NCI-H2196 (cell line): ENCODE results near the gene DCAKD.
"Not testable (repeated sequence)": the region's sequence is repeated elsewhere in the genome, so short reads cannot be mapped to it uniquely, and the experiment has no call there.

ENCODE experiments used
- DNase-seq: peaks from one replicate; lab custom pipeline; 2025; ENCODE audit not compliant: unreplicated experiment; lab: John Stamatoyannopoulos, UW

DCAKD gene

DNA sequence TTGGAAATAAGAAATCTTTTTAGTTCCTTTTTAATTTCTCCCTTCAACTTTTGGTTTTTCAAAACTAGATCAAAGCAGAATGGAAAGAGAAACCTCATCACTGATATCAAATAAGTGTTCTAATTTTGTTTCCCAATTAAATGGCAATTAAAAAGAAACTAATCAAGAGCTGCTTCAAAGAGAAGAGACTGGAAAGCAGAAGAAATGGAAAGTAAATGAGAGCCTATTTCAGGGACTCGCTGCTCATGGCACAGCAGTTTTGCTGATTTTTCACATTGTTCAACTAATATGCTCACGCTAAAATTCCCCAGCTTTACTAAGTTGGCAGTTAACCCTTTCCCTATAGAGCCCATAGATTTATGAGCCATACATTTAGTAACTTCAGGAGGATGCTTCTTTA is 16.2 kb upstream of the DCAKD start:
- no peak for DNase-seq

DNA sequence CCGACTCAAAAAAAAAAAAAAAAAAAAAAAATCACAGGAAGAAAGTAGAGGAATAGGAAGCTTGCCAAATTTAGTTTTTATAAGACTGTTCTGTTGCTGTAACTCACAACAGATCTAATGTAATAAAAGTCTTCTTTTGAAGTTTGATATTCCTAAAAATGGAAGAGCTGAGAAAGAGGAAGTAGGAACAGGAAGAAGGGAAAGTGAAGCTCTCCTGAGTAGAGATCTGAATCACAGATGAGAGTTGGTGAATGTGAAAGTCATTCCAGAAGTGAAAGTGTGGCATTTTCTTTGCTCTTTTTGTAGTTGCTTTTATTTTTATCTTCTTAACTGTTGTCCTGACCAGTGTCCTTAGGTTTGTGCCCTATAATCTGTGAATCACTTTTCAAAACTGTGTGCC is 11.8 kb upstream of the DCAKD start:
- DNase-seq, result no peak

DNA sequence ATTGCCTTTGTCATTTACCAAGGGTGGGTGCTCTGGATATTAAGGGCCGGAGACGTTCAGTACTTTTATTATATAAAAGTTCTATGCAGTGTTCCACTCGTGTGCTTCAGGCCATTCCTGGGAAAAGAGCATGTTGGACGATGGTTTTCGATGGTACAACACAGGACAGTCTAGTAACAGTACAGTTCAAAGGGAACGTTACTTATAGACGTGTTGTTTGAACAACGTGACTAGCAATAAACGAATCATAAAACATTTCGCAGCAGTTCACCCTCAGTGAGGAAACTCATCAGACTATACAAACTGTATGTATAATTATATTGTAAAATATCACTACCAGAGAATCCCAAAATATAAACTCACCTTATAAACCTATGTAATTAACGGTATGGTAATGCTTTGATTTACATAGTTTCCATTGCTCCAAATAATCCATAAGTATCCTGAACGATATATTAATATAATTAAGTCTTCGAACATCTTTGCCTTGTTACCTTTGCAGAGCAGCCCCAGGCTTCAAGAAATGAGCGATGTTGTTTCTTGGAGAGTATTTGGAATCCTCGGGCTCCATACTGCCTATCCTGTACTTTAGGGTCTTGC is 10.3 kb upstream of the DCAKD start:
- DNase-seq, result no peak

DNA sequence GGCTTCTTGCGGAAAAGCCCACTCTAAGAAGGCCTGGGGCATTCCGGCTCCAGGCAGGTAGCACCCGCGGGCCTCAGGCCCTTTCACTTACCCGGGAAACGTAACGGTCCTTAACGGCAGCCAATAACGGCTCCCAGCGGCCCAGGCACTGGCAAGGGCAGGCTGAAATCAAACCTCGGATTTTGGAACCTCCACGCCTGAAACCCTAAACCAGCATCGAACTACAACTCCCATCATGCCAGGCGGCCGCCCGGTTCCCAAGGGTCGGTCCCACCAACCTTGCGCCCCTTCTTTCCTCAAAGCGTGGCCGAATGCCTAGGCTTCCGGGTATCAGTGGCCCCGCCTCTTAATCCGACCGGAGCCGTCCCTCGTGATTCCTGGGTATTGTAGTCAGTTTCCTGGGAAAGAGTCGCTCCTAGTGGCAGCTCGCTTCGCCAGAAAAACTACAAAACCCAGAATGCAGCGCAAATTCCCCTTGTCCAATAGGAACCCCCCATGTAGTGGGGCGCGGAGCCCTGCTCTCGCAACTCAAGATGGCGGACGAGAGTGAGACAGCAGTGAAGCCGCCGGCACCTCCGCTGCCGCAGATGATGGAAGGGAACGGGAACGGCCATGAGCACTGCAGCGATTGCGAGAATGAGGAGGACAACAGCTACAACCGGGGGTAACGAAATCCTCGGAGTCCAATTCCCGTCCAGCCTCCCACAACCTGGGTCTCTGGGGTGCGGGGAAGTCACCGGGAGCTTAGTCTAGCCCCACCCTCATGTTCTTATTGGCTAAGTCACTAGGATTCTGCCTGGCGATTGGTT is 9.6 kb upstream of the DCAKD start, which contains the start of gene NMT1:
Gene NMT1, plus strand, starts transcription at position 521 of the 809 bp plus-strand sequence. Its CDS starts 13 bp downstream, at position 534.
- DNase-seq, result peak; percentile 99

DNA sequence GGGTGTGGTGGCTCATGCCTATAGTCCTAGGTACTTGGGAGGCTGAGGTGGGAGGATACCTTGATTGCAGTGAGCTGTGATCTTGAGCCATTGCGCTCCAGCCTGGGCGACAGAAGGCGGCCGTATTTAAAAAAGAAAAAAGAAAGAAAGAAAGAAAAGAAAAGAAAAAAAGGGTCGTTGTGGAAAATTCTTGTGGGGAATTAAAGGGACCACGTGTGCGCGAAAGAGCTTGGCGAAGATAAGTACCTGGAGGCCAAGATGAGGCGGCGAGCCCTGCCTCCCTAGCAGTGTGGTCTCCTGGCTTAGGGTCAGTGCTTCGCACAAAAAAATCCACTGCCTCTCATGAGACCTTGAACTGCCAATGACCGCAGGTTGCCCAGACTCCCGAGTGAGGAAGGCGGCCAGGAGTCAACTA is 9.0 kb upstream of the DCAKD start:
- DNase-seq, result no peak

DNA sequence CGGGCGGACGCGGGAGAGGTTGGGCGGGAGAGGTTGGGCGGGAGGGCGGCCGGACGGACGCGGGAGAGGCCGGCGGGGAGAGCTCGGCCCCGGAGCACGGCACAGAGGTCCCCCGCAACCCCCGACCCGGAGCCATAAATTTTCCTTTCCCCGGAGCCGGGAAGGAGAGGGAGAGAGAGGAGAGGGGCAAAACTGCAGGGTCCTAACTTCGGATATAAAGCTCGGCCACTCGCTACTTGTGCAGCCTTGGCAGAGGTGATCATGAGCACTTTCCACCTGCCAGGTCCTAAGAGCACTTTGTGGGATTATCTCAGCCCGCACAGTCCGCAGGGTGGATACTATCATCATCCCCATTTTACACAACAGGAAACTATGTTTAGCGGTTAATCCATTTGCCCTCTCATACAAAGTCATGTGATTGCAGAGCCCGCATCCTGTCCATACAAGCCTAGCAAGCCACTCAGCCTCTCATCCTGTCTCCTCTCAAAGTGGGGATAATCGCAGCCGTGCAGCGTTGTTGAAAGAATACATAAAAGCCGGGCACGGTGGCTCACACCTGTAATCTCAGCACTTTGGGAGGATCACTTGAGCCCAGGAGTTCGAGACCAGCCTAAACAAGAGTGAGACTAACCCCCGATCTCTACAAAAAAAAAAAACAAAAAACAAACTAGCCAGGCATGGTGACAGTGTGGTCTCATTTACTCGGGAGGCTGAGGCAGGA is 780 bp upstream of the DCAKD start:
- peak; percentile 60 for DNase-seq

DNA sequence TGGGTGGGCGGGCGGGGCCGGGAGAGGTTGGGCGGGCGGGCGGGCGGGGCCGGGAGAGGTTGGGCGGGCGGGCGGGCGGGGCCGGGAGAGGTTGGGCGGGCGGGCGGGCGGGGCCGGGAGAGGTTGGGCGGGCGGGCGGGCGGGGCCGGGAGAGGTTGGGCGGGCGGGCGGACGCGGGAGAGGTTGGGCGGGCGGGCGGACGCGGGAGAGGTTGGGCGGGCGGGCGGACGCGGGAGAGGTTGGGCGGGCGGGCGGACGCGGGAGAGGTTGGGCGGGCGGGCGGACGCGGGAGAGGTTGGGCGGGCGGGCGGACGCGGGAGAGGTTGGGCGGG is 254 bp upstream of the DCAKD start:
- DNase-seq, result not testable (repeated sequence)

DNA sequence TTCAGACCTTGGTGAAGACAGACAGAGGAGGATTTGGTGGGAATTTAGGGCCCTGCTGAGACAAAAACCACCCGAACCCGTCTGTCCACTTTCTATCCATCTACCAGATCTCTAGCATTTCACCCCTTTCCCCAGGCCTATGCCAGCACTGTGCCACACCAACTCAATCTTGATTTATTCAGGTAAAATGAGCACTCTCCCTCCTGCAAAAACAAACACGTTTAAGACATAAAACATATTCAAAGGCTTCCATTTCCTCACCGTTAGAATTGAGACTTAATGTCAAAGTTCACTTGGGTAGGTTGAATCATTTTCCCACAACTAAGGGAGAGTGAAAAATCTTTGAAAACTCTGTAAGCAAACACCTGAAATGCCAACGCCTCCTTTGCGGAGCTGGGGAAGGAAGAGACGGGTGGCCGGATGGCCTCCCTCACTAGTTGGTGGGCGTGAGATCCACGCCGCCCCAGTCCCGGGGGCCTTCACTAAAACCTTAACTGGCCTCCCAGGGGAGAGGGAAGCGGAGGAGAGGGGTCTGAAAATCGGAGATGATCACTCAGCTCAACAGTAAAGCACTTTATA is 862 bp downstream of the DCAKD start:
- DNase-seq, result no peak

DNA sequence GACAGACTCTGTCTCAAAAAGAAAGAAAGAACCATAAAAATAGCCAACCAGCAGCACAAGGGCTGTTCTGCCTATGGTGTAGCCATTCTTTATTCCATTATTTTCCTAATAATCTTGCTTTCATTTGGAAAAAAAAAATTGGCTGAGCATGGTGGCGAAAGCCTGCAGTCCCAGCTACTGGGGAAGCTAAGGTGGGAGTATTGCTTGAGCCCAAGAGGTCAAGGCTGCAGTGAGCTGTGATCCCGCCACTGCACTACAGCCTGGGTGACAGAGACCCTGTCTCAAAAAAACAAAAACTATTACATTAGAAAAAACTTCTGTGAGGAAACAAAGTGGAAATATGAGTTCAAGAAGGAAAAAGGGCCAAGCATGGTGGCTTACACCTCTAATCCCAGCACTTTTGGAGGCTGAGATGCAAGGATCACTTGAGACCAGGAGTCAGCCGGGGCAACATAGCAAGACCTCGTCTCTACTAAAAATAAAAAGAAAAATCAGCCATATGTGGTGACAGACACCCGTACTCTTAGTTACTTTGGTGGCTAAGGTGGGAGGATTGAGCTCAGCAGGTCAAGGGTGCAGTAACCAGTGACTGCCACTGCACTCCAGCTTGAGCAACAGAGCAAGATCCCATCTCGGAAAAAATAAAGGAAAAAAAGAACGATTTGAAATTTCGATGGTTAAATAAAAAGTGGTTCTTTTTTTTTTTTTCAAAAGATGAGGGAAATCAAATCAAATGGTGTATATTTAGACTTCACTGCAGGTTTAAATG is 2.5 kb downstream of the DCAKD start:
- DNase-seq, result no peak

DNA sequence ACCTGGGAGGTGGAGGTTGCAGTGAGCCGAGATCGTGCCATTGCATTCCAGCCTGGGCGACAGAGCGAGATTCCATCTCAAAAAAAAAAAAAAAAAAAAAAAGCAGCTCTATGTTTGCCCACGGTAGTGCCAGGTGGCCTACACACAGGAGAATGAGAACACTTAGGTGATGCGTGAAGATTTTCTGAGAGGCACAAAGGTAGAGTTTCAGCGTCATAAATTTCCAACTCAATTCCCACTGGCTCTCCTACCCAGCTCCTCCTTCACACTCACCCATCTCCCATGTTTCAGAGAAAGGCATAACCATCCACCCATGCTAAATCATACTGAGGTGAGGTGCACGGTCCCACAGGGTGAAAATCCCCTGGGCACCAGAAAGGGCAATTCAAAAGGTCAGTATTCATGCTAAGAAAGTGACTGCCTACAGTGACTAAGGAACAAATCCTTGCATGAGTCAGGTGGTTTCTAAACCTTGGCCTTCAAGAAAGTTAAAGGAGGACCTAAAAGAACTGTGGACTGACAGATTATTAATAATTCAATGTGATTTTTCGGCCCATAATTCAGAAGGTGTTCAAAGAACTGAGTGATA is 4.8 kb downstream of the DCAKD start:
- no peak for DNase-seq

DNA sequence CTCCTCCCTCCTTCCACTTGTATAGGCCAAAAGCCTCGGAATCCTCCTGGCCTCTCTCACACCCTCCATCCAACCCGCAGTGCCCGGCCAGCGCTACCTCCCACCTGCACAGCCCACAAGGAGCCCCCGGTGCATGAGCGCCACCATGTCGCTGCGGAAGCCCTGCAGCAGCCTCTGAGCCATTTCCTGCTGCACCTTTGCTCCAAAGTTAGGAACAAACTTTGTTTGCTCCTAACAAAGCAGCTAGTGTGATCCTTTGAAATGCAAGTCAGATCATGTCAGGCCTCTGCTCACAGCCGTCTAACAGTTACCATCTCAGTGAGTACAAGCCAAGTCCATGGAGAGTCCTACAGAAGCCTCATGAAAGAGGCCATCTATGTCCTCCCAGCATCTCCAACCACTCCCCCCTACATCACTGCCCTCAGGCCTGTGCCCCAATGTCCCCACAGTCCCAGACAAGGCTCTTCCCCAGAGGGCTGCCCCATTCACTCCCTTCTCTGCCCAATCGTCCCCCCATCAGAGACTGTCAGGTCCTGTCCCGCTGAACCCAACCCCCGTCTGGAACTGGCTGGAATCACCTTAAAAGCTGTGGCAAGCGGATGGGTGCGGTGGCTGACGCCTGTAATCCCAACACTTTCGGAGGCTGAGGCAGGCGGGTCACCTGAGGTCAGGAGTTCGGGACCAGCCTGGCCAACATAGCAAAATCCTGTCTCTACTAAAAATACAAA is 7.5 kb downstream of the DCAKD start:
- no peak for DNase-seq

DNA sequence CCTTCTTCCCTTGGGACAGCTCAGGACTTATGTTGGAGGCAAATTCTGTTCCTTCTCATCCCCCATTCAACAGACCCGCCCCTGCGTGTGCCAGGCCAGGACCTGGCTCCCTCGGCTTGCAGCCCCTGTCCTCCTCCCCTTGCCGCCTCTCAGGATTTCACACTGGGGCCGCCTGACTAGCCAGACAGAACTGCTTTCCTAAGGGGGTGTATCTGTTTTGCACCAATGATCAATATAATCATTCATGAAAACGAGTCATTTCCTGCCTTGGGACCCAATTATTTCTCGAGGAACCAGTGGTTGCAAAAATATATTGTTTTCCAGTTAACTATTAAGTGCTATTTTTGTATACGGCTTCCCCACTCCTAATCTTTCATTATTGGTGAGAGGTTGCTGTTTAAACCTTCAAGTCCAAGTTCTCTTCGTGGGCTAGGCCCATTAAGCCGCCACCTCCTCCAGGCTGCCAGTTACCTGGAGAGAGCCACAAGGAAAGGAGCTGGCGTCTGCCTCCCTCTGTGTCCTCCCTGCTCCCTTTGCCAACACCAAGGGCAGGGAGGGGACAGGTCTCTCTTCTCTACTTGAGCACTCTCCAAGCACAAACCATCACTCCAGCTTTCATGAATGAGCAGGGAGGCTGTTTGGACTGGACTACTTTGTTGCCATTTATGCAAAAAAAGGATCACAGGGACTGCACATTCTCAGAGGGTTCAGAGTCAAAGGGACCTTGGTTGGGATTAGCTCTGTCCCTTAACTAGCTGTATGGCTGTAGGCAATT is 8.9 kb downstream of the DCAKD start:
- DNase-seq, result no peak

DNA sequence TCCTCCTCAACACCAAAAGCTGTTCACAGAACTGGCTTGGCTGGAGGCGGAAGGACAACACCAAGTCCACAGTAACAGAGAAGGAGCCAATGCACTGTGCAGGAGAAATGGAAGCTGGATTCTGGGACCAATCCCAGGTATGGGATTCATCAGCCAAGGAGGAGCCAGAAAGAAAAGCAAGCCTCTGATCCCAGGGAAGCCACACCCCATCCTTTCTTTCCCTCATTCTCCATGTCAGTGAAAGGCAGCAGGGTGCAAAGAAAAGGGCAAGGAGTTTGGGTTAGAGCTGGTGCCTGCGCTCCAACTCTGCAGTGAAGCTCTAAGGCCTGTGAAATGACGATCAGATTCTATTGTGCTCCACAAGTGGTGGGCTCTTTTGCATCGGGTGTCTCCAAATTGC is 11.0 kb downstream of the DCAKD start:
- DNase-seq, result no peak

DNA sequence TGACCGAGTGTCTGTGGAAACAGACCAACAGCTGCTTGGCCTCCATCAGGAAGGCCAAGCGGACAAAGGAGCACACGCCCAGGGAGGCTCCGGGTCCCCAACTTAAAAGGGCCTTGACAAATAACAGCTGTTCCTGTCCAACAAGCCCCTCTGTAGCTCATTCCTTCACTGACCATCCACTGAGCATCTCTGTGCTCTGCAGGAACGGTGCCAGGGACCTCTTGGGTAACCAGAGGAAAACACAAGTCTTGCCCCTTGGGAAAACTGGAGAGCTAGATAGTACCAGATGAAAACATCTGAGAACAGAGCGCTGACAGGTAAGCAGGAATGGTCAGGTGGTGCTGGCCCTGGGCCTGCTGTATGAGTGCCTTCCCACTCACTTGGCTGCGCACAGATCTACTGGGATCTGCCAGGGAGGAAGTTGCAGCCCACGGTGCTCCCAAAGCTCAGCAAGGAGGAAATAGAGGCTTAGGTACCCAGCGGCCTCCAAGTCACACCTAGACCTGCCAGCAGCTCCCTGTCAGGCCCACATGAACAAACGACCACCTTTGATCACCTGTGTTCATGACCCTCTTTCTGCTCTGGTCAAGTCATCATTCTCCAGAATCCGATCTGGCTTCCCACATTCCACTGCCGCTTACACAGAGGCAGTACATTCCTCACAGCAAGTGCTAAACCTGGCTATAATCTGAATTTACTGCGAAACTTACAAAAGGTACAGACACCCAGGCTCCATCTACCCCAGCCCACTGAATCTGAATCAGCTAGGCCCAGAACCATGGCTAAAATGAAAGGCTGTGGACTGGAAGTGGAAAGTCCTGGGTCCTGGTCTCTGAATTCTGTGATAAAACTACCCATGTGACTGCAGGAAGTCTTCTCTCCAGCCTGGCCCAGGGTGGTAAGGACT is 12.5 kb downstream of the DCAKD start:
- no peak for DNase-seq

DNA sequence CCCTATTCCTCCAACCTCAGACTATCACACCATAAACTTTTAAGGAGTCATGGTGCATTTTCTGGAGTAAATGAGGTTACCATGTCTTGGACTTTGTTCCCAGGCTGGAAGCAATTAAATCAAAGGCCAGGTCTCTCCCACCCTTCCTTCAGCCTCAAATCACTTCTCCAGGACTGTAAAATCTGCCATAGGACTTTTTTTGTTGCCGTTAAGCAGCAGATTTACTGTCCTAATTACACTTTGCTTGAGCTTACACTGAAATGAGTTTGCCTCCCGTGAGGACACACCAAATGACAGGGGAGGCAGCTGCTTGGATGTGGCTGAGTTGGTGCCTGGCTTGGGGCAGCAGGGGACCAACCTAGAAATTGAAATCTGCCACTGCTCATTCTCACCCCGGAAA is 14.7 kb downstream of the DCAKD start:
- no peak for DNase-seq

DNA sequence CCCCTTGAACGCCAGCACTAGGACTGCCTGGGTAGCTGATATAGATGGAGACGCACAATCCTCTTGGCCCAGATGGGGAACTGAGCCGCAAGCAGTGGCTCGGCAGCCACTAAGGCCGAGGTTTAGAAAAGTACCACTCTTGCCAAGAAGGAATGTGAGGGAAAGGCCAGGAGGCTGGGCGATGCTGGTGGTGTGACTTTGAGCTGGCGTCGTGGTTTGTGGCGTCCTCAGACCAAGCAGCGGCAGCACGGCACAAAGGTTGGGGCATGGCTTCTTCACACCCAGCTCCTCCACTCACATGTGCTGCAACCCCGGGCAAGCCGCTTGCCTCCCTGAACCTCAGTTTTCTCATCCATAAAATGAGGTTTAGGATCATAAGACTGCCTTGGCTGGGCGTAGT is 15.6 kb downstream of the DCAKD start:
- DNase-seq, result no peak

DNA sequence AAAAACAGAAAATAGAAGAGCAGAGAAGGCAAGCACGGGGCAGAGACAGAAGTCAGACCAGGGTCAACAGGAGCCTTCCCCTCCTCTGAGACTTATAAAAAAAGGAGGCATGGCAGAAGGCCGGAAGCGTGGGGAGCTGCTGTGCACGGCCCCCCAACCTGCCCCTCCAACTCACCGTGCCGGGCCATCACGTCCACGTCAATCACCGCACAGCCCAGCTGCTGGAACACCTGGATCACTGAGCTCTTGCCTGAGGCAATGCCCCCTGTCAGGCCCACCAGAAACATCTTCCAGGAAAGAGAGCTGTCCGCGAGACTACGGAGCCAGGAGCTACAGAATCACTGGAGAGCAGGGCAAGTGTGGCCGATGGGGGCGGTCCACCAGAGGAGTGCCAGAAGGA is 16.8 kb downstream of the DCAKD start:
- DNase-seq, result no peak

DNA sequence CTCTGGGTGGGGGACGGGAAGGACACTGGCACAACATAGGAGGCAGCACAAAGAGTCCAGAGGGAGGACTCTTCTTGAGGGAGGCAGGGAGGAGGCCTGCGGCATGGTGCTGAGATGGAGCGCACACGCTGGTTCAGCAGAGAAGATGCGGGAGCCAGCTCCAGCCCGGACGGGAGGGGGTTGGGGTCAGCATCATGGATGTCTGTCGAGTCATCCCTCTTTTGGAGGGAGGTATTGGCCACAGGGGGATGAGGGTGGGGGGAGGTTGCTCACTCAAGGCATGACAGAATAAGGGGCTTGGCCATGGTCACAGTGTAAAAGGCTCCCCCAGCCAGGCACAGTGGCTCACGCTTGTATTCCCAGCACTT is 19.3 kb downstream of the DCAKD start:
- DNase-seq, result no peak
